BJ (cell line): Measurements from ENCODE around the gene CPB2. TPM values are rescaled to one million over a fixed set of nuclear protein-coding genes. Genes with fewer than 3 reads are reported as not detected.

Experiments used
- CTCF ChIA-PET: fragments of 350-600 bp; formaldehyde crosslinking; extraction: SDS; loops from one replicate; lab custom pipeline; 2021; ENCODE audit warnings: antibody characterized with exemption, inconsistent platforms; lab: Yijun Ruan, JAX
- POLR2A ChIA-PET: fragments of 300-600 bp; sonication (Branson Sonifier 250); formaldehyde crosslinking; extraction: SDS; loops from one replicate; lab custom pipeline; 2021; ENCODE audit warnings: antibody characterized with exemption; lab: Charles Lee
- DNase-seq: peaks from one replicate; pipeline ENCODE4 v3.0.0-alpha.2; 2011; ENCODE audit warnings: low read depth
- H3K27me3 ChIP-seq: 2 replicates; pipeline ENCODE4 v1.6.0; 2011; ENCODE audit warnings: low read length; ENCODE audit not compliant: control insufficient read depth, insufficient read depth
- H3K36me3 ChIP-seq: 2 replicates; pipeline ENCODE4 v1.5.1; 2011; ENCODE audit warnings: low read length; ENCODE audit not compliant: control insufficient read depth, insufficient read depth
- H3K4me3 ChIP-seq: 2 replicates; pipeline ENCODE4 v1.5.1; 2011; ENCODE audit warnings: low read depth, mild to moderate bottlenecking, control low read depth, low read length
- polyA plus RNA-seq: library from polyadenylated mRNA; depleted of rRNA; stranded (reverse); fragments of >200 nt; gene quantifications from 2 replicates; pipeline ENCODE4 v1.2.3, GENCODE V29; 2011
- TF ChIP-seq, protein P1 (sequence below): IDR thresholded peaks from 2 replicates; pipeline ENCODE4 v1.5.1; 2011; ENCODE audit warnings: low read depth, mild to moderate bottlenecking, control low read depth, inconsistent platforms, low read length, moderate library complexity; ENCODE audit not compliant: insufficient read depth

Gene CPB2
- polyA plus RNA-seq, 1 experiment, result not detected

GRCh38 chr13:46129124-46129523 lies 24.3 kb upstream of the CPB2 start:
- TF ChIP-seq, protein P1, sequence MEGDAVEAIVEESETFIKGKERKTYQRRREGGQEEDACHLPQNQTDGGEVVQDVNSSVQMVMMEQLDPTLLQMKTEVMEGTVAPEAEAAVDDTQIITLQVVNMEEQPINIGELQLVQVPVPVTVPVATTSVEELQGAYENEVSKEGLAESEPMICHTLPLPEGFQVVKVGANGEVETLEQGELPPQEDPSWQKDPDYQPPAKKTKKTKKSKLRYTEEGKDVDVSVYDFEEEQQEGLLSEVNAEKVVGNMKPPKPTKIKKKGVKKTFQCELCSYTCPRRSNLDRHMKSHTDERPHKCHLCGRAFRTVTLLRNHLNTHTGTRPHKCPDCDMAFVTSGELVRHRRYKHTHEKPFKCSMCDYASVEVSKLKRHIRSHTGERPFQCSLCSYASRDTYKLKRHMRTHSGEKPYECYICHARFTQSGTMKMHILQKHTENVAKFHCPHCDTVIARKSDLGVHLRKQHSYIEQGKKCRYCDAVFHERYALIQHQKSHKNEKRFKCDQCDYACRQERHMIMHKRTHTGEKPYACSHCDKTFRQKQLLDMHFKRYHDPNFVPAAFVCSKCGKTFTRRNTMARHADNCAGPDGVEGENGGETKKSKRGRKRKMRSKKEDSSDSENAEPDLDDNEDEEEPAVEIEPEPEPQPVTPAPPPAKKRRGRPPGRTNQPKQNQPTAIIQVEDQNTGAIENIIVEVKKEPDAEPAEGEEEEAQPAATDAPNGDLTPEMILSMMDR, result no peak
- no peak for DNase-seq
- Histone ChIP-seq H3K4me3 (no peak overlapping the region), H3K36me3 (no peaks in the 10 kb centered on the region), H3K27me3 (peaks cover 2% of the 10 kb centered on the region; the same call in 1 of the 2 replicates)
- POLR2A ChIA-PET, result no interaction called here
- CTCF ChIA-PET, result interaction anchor here (0.9 to 1.0 kb wide), 3 partner anchors 11 to 322 kb away, joined by 3 to 4 read pairs (median 4); no protein-coding TSS in a partner anchor

DNA sequence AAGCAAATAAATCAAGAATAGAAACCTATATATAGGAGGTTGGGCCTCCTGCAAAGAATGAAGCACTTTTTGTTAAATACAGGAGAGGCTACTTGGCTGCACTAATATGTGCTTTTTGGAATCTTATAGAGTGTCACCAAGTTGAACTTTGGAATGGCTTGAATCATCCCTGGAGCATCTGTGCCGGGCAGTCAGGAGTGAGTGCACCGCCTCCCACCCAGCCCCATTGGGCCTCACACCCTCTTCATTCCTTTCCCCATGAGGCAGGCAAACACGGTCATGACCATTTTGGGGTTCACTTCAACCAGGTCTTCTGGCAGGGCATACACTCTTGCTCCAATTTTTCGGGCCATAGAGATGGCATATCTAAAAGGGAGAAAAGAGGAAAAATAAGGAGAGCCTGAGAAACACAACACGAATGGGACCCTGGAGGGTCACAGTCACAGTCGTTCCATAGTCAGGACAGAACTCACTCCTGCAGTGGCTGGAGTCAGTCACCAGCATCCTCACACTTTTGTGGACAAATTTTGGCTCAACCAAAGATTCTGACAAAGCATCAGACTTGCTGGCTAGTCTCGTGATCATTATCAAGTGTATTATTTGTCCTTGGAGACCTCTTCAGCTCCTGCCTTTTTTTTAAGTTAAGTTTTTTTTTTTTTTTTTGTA lies 22.7 kb upstream of the CPB2 start:
- no peaks in the 10 kb centered on the region for H3K36me3 ChIP-seq
- H3K27me3 ChIP-seq, result peaks cover 2% of the 10 kb centered on the region; the same call in 1 of the 2 replicates
- CTCF ChIA-PET, result interaction anchor here (0.9 to 2.8 kb wide), 10 partner anchors 9 to 504 kb away, joined by 3 to 22 read pairs (median 4); no protein-coding TSS in a partner anchor
- TF ChIP-seq, protein P1, result no peak
- POLR2A ChIA-PET, result no interaction called here
- H3K4me3 ChIP-seq, result no peak overlapping the region
- DNase-seq, result no peak

DNA sequence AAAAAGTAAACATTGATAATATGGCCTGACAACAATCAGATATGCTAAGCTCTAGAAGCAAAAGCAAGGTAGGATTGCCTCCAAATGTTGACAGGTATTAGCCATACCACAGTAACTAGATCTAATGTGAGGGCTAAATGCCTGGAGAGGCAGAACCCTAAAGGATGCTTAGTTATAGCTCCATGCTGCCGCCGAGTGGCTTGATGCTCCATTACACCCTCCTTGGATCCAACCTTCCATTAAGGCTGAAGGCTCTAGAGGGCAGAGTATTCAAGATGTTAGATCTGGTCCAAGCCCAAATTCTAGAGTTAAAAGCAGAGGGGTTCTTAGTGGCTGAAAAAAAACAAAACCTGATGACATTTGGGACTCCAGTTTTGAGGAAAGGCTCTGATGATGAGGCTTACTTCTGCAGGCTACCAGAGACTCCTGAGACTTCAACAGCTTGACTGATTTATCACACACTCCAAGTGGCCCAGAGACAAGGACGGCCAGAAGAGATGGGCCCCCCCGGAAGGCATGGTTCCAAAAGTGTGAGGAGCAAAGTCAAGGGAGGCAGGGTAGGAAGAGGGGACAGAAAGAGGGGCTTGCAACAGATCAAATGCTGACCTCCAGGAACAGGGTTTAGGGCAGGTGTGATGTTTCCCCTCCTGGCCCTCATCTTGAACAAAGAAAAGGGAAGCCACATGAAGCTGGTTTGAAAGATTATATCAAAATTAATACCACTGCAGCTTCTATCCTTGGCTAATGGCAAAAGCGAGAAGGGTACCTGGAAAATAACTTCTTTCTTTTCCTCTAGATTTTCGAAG lies 21.9 kb upstream of the CPB2 start:
- ChIA-PET POLR2A (no interaction called here), CTCF (interaction anchor here (0.9 to 2.8 kb wide), 23 partner anchors 10 to 503 kb away, joined by 3 to 22 read pairs (median 4); no protein-coding TSS in a partner anchor)
- TF ChIP-seq, protein P1, result peak; percentile 85
- DNase-seq, result no peak
- H3K4me3 ChIP-seq, result no peak overlapping the region
- peaks cover 2% of the 10 kb centered on the region; the same call in 1 of the 2 replicates for H3K27me3 ChIP-seq
- no peaks in the 10 kb centered on the region for H3K36me3 ChIP-seq

DNA sequence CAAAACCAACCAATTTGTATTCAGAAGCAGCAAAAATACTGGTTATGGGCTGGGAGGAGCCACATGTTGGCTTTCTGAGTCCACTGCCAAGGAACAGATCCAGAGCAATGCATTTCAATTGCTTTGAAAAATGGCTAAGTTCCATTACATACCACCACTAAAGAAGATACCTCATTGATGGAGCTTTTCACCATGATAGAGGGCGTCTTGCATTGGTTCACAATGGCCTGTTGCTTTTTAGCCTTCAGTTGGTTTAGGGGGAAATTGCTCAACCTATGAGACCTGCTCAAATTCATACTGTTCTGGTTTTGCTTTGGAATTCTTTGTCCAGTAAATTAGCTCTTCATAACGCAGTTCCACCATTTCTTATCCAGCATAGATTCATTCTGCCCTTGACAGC lies 21.2 kb upstream of the CPB2 start:
- no peak for DNase-seq
- Histone ChIP-seq H3K27me3 (peaks cover 2% of the 10 kb centered on the region; the same call in 1 of the 2 replicates), H3K4me3 (no peak overlapping the region), H3K36me3 (no peaks in the 10 kb centered on the region)
- TF ChIP-seq, protein P1, result no peak
- ChIA-PET POLR2A (no interaction called here), CTCF (interaction anchor here (0.6 to 2.8 kb wide), 22 partner anchors 9 to 502 kb away, joined by 3 to 22 read pairs (median 4); no protein-coding TSS in a partner anchor)
